Measurements from ENCODE around the gene SIGMAR1.
"Not testable (repeated sequence)": the region's sequence is repeated elsewhere in the genome, so short reads cannot be mapped to it uniquely, and the experiment has no call there.

SIGMAR1 gene

GRCh38 chr9:34654323-34655051 lies 16.9 kb upstream of the SIGMAR1 start:
- DNase-seq, result peak; percentile 64

GRCh38 chr9:34653151-34654072 lies 15.8 kb upstream of the SIGMAR1 start:
- DNase-seq, result peak; percentile 6

GRCh38 chr9:34652602-34653000 lies 15.0 kb upstream of the SIGMAR1 start:
- DNase-seq, result no peak

- DNase-seq, result no peak
Observed at GRCh38 chr9:34651876-34652601, 14.5 kb upstream of the SIGMAR1 start, which contains the start of gene IL11RA. IL11RA (plus strand) TSS chr9:34652185; CDS start chr9:34655218, 3,033 bp downstream.

GRCh38 chr9:34651321-34651720 lies 13.7 kb upstream of the SIGMAR1 start:
- no peak for DNase-seq

DNA sequence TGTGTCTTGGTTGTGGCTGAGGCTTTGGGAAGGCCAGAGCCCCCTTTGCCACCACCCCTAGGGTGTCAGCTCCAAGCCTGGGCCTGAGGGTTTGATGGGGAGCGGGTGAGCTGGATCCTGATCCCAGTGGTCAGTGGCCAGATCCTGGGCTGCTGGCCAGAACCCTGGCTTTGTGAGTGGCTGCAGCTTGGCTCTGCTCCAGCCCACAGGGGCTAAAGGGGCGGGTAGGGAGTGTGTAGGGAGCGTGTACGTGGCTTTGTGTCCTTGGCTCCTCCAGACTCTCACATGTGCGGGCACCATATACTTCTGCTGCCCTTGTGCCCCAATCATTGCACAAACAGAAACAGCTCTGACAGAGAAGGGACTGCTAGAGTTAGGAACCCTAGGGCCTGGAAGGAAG lies 13.2 kb upstream of the SIGMAR1 start:
- no peak for DNase-seq

- DNase-seq, result no peak
Observed at GRCh38 chr9:34648673-34649072, 11.1 kb upstream of the SIGMAR1 start.

DNA sequence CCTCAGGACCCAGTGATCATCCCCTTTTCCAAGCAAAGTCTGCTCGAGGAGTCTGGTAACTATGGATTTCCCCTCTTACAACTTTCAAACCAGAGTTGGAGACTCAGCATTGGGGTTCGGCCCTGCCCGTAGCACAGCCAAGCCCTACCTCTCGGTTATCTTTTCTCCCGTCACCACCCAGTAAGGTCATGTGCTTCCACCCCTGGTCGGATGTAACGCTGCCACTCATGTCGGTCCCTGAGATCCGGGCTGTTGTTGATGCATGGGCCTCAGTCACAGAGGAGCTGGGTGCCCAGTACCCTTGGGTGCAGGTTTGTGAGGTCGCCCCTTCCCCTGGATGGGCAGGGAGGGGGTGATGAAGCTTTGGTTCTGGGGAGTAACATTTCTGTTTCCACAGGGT lies 10.1 kb upstream of the SIGMAR1 start:
- DNase-seq, result no peak

GRCh38 chr9:34647084-34647403 lies 9.5 kb upstream of the SIGMAR1 start:
- DNase-seq, result no peak

DNA sequence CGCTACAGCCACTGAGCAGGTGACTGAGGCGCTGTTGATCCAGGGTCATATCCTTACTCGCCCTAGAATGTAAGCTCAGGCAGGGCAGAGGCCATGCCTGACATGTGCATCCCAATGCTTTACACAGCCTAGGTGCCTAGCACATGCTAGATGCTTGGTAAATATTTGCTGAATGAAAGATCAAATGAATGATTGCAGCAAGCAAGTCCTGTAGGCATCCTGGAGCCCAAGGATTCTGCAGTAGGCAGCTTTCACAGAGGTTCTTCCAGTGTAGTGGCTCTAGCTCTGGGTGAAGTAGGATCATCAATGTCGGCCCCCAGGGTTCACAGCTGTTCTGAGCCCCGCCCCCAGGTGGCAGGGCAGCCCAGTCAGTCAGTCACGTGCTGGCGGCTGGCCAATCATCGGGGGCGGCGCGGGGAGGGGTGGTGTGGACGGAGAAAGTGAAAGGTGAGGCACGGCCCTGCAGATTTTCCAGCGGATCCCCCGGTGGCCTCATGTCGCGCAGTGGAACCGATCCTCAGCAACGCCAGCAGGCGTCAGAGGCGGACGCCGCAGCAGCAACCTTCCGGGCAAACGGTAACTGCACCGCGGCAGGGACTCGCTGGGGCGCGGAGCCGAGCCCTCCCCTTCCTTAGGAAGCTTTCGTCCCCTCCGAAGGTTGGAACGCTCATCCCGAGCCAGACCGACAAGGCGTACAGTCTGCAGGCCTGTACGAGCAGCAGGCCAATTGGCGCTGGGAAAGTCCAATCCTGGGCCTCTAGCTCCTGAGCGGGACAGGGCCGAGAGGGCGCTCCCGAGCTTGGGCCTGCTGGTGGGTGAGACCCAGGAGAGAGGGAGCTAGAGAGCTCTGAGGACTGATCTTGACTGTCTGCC lies 8.9 kb upstream of the SIGMAR1 start, which contains the start of gene GALT:
Gene GALT (plus strand): TSS at position 465 of the 873 bp plus-strand sequence. CDS start 30 bp downstream, at position 495.
- DNase-seq, result peak; percentile 79

DNA sequence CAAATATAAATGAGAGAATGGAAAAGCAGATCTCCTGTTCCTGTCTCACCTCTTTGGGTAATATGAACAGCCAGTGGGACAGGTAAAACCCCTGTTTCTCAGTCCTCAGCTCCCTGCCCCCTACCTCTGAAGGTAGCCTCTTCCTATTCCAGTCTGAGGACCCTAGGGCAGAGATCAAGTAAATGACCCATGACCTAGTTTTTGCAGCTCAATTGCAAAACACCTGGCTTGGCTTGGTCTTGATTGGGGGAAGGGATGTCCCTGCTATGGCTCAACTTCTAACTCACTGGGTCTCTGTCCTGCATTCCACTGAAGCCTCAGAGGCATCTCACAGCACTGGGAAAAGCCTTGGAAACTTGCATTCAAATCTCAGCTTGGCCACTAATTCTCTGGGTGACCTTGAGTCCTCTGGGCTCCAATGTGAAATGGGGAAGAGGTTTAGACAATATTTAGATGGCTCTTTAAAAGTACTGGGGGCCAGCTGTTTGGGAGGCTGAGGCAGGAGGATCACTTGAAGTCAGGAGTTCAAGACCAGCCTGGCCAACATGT lies 7.3 kb upstream of the SIGMAR1 start:
- DNase-seq, result no peak

DNA sequence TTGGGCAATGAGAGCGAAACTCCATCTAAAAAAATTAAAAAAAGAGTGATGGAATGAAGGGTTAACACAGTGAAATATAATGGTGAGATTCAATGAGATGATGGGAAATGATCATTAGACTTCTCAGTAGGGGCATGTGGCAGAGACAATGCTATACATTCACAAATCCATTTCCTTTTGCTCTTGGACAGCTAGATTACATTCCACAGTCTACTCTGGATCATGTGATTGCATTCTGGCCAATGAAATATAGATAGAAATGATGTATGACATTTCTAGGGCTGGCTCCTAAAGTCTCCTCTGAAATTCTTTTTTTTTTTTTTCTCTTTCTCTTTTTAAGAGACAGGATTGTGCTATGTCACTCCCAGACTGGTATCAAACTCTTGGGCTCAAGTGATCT lies 5.1 kb upstream of the SIGMAR1 start:
- DNase-seq, result no peak

DNA sequence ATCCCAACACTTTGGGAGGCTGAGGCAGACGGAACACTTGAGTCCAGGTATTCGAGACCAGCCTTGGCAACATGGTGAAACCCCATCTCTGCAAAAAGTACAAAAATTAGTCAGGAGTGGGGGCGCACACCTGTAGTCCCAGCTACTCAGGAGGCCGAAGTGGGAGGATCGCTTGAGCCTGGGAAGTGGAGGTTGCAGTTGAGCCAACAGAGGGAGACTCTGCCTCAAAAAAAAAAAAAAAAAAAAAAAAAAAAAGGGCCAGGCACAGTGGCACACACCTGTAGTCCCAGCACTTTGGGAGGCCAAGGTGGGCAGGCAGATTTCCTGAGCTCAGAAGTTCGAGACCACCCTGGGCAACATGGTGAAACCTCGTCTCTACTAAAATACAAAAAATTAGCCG lies 1.7 kb upstream of the SIGMAR1 start:
- DNase-seq, result not testable (repeated sequence)

DNA sequence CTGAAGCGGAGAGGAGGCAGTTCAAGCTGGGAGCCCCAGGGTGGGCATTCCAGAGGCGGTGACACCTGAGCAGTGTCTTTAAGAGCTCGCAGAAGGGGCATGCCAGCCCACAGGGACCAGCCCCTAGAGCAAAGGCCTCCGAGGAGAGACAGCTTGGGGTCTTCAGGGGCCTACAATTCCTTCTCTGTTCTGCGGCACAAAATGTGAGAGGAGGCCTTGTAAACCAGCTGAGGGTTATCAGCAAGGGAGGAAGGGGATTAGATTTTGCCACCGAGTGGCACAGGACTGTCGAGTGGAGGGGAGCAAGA lies 505 bp upstream of the SIGMAR1 start:
- no peak for DNase-seq

DNA sequence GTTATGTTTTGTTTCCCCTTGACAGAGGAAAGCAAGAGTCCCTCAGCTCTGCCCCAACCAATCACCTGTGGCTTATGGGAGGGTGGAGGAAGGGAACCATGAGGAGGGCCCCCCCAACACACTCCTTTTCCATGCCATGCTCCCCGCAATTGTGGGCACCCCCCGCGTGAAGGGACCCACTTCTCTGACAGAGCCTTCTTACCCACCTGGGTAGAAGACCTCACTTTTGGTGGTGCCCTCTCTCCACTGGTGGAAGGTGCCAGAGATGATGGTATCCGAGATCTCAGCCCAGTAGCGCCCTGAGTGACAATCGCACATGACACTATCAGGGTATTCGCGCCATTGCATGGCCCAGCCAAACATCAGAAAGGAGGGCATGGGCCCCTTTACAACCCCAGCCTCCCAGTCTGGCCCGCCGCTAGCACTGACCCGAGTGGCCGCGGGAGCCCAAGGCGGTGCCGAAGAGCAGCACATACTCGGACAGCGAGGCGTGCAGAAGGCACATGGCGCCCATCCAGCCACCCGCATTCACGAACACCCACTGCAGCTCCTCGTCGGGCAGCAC lies 714 bp downstream of the SIGMAR1 start:
- DNase-seq, result peak; percentile 12

DNA sequence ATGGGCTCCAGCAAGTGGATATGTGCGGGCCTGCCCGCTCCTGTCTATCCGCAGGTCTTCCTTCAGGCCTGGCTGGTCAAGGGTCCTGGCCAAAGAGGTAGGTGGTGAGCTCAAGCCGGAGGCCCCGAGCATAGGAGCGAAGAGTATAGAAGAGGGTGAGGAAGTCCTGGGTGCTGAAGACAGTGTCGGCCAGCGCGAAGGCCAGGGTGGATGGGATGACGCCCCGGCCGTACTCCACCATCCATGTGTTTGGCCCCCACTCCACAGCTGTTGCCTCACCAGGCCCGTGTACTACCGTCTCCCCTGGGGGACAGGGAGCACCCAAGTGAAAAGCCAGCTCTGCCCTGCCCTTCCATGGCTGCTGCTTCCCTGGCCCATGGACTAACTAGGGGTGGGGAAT lies 2.0 kb downstream of the SIGMAR1 start:
- no peak for DNase-seq

- DNase-seq, result no peak
Observed at GRCh38 chr9:34634551-34635248, 2.9 kb downstream of the SIGMAR1 start.

- peak; percentile 61 for DNase-seq
Observed at GRCh38 chr9:34633851-34634550, 3.6 kb downstream of the SIGMAR1 start.

GRCh38 chr9:34633166-34633565 lies 4.4 kb downstream of the SIGMAR1 start:
- DNase-seq, result no peak

- DNase-seq, result no peak
Observed at GRCh38 chr9:34630402-34631154, 7.0 kb downstream of the SIGMAR1 start.

Measured in NCI-H2171 treated with DMSO at 0.1 percent for 48 hours (cell line).